HG02884 (cell line): ENCODE results near the gene CIAO2B.
"Not testable (repeated sequence)": the region's sequence is repeated elsewhere in the genome, so short reads cannot be mapped to it uniquely, and the experiment has no call there.

ENCODE experiments used
- ATAC-seq: cut with Tn5 transposase; IDR thresholded peaks from one replicate; pipeline ENCODE4 v1.9.1; 2021; ENCODE audit warnings: mild to moderate bottlenecking, moderate library complexity; ENCODE audit not compliant: unreplicated experiment

Gene CIAO2B

GRCh38 chr16:66934138-66934838 lies at the start of gene CIAO2B:
Gene CIAO2B (minus strand): TSS chr16:66934402. CDS start chr16:66934364, 38 bp downstream.
- ATAC-seq: peak; percentile 80

GRCh38 chr16:66983033-66983432 lies 48.8 kb upstream of the CIAO2B start:
- no peak for ATAC-seq

- no peak for ATAC-seq
Observed at GRCh38 chr16:66979011-66979717, 45.0 kb upstream of the CIAO2B start.

GRCh38 chr16:66977341-66978113 lies 43.3 kb upstream of the CIAO2B start:
- ATAC-seq: peak; percentile 70

- no peak for ATAC-seq
Observed at GRCh38 chr16:66976746-66977145, 42.5 kb upstream of the CIAO2B start.

GRCh38 chr16:66975302-66975893 lies 41.2 kb upstream of the CIAO2B start:
- no peak for ATAC-seq

GRCh38 chr16:66974932-66975246 lies 40.7 kb upstream of the CIAO2B start:
- ATAC-seq: not testable (repeated sequence)

GRCh38 chr16:66974156-66974931 lies 40.1 kb upstream of the CIAO2B start:
- ATAC-seq: not testable (repeated sequence)

- no peak for ATAC-seq
Observed at GRCh38 chr16:66973716-66974115, 39.5 kb upstream of the CIAO2B start.

- no peak for ATAC-seq
Observed at GRCh38 chr16:66972983-66973382, 38.8 kb upstream of the CIAO2B start.

- ATAC-seq: no peak
Observed at GRCh38 chr16:66970775-66971720, 36.8 kb upstream of the CIAO2B start.

GRCh38 chr16:66968847-66969246 lies 34.6 kb upstream of the CIAO2B start:
- ATAC-seq: no peak

GRCh38 chr16:66964049-66964448 lies 29.8 kb upstream of the CIAO2B start:
- ATAC-seq: no peak

- no peak for ATAC-seq
Observed at GRCh38 chr16:66961914-66962313, 27.7 kb upstream of the CIAO2B start.

- ATAC-seq: peak; percentile 74
Observed at GRCh38 chr16:66961065-66961744, 27.0 kb upstream of the CIAO2B start, which contains the start of gene CES3. Gene CES3 (plus strand): TSS chr16:66961266. CDS start chr16:66961308, 42 bp downstream.

- no peak for ATAC-seq
Observed at GRCh38 chr16:66960270-66960669, 26.1 kb upstream of the CIAO2B start.

GRCh38 chr16:66959704-66960161 lies 25.5 kb upstream of the CIAO2B start:
- no peak for ATAC-seq

- ATAC-seq: no peak
Observed at GRCh38 chr16:66958857-66959703, 24.9 kb upstream of the CIAO2B start.
